Measurements from ENCODE around the gene B3GNT3.
"Not testable (repeated sequence)": the region's sequence is repeated elsewhere in the genome, so short reads cannot be mapped to it uniquely, and the experiment has no call there.

B3GNT3 gene

DNA sequence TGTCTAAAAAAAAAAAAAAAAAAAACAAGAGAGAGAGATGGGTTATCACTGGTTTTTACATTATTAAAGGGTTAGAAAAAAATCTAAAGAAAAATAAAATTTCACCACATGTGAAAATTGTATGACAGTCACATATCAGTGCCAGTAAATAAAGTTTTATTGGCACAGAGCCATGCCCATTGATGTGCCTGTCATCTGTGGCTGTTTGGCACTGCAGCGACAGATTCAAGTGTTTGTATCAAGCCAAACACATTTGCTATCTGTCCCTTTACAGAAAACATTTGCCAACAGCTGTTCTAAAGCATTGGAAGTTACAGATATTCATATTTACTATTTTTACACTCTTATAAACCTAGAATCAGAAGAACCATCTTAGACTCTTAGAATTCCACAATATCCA is 27.4 kb upstream of the B3GNT3 start:
- DNase-seq = no peak

DNA sequence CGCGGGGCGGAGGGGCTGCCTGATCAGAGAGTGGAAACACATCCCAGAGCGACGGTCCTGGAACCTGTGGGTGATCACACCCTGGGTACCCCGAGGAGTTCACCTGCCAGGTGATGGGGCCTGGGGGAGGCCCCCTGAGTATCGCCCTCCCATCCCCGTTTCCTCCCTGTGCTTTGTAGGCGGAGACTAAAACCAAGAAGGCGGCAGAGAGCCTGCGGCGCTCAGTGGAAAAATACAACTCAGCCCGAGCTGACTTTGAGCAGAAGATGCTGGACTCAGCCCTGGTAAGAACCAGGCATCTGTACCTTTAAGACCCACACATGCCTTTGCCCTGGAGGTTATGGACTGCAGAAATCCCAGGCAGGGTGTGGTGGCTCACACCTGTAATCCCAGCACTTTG is 24.3 kb upstream of the B3GNT3 start:
- DNase-seq = no peak

DNA sequence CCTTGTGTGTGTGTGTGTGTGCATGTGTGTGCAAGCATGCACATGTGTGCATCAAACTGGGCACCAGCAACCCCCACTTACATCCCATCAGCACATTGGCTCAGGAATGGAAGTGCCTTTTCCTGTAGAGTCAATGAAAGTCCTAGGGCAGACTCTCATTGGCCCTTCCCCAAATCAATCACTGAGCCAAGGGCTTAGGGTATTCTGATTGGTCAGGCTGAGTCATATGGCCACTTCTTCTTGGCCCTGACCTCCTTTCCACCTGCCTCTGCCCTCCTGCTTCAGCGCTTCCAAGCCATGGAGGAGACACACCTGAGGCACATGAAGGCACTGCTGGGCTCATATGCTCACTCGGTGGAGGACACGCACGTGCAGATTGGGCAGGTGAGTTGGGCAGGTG is 22.8 kb upstream of the B3GNT3 start:
- no peak for DNase-seq

DNA sequence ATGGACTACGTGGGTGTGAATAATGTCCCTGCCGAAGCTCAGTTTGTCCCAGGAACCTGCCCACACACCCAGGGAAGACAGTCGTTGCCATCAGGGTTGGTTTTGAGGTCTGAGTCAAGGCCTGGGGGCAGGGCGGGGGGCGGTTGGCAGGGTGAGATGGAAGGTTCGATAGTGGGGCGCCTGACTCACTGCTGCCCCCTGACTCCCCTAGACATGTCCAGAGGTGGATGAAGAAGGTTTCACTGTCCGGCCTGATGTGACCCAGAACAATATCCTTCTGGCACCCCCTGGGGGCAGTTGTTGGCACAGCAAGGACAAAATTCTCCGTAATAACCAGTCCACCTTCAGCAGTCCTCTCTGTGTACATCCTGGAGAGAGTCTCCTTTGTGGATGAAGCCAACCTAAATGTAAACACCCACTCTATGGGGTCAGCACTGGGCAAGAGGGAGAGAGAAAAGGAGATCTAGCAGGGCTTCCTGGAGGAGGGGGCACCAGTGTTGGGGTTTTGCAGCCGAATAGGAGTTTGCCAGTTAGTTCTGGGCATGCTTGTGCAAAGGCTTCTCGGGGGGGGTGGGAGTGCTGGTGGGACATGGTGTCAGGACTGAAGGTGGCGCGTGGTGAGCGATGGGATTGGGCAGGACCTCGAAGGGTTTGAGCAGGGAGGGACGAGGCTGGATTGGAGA is 19.6 kb upstream of the B3GNT3 start:
- no peak for DNase-seq

DNA sequence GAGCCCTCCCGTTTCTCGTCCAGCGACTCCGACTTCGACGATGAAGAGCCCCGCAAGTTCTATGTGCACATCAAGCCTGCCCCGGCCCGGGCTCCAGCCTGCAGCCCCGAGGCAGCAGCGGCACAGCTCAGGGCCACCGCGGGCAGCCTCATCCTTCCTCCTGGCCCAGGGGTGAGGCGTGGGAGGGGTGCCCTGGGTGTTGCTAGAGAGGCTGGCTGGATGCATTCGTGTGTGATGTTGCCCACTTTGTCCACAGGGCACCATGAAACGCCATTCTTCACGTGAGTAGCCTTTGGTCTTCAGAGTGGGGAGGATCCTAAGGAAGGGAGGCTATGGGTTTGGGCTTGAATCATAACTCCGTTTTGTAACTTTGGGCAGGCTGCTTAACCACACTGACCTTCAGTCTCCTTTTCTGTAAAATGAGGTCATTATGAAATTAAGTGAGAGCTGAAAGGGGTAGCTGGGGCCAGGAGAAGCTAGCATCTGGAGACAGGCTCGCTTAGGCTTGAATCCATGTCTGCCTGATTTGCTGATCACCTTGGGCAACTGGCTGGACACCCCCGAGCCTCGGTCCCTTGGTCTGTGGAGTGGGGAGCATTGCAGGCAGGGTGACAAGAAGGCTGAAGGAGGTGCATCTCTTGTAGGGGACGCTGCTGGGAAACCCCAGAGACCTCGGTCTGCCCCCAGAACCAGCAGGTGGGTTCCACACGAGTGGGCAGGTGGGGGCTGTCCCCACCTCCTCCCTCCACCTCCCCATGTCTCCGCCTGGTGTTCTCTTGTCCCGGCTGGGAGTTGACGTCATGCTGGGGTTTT is 18.7 kb upstream of the B3GNT3 start:
- DNase-seq = no peak

DNA sequence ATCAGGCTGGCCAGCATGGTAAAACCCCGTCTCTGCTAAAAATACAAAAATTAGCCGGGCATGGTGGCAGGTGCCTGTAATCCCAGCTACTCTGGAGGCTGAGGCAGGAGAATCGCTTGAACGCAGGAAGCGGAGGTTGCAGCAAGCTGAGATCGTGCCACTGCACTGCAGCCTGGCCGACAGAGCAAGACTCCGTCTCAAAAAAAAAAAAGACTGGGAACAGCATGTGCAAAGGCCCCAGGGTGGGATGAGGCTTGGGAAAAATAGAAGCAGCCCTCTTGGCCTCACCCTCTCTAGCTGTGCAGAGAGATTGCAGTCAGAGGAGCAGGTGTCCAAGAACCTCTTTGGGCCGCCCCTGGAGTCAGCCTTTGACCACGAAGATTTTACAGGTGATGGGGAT is 17.1 kb upstream of the B3GNT3 start:
- not testable (repeated sequence) for DNase-seq

DNA sequence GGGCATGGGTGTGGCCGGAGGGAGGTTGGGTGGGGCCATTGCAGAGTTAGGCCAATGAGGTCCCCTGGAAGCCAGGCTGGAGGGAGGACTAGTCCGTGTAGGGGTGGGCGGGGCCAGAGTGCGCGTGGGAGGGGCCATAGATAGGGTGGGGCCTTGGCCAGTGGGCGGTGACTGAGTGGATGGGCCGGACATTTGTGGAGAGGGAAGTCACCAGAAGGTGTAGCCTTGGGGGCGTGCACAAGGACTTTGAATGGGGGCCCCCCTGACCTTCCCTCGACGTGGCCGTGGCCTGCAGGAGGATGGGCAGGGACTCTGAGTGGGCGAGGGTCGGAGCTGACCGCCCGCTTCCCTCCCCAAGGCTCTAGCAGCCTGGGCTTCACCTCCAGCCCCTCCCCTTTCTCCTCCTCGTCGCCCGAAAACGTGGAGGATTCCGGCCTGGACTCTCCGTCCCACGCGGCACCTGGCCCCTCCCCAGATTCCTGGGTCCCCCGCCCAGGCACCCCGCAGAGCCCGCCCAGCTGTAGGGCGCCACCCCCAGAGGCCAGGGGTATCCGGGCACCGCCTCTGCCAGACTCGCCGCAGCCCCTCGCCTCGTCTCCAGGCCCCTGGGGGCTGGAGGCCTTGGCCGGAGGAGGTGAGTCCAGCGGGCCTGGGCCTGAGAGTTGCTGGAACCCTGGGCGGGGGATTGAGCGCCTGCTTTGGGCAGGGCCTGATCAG is 16.5 kb upstream of the B3GNT3 start:
- DNase-seq = no peak

DNA sequence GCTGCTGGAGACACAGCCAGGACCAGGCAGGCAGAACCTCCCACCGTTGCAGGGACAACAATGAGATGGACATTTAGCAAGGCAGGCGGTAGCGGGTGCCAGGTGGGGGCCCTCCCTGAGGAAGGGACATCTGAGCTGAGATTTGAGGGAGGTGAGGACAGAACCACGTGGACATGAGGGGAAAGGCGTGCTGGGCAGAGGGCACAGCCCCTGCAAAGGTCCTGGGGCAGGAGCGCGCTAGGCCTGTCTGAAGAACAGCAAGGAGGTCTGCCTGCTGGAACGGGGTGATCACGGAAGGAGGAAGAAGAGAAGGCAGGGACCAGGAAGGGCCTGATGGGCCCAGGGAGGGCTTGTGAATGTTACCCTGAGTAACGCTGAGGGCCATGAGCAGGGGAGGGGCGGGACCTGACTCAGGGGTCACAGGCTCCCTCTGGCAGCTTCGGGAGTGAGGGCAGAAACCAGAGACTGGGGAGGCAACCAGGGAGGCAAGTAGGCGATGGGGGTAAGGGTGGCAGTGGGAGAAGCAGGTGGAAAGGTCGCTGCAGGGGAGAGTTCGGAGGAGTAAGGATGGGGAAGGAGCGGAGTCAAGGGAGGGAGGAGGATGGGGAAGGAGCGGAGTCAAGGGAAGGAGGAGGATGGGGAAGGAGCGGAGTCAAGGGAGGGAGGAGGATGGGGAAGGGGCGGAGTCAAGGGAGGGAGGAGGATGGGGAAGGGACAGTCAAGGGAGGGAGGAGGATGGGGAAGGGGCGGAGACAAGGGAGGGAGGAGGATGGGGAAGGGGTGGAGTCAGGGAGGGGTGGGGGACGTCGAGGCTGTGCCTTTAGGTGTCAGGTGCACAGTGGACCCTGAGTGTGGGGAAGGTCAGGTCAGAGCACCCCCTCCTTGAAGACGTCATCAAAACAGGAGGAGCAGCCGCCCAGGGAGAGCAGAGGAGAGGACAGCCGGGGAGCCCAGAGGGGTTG is 15.7 kb upstream of the B3GNT3 start:
- no peak for DNase-seq

DNA sequence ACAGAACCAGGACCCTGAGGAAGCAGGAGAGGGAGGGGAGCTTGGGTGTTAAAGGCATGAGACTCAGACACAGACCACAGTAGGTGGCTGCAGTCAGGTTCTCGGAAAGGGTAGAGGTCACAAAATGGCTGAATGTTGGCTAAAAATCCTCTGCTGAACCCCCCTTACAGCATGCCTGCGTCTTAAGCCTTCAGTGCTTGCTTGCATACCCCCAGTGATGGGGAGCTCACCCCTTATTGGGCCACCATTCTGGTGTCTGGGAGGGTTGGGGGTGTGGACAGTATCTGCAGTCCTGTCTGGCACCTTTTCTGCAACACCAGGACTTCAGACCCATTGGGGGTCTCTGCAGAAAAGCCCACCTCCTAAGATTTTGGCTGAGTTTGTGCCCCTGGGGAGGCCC is 14.2 kb upstream of the B3GNT3 start:
- no peak for DNase-seq

DNA sequence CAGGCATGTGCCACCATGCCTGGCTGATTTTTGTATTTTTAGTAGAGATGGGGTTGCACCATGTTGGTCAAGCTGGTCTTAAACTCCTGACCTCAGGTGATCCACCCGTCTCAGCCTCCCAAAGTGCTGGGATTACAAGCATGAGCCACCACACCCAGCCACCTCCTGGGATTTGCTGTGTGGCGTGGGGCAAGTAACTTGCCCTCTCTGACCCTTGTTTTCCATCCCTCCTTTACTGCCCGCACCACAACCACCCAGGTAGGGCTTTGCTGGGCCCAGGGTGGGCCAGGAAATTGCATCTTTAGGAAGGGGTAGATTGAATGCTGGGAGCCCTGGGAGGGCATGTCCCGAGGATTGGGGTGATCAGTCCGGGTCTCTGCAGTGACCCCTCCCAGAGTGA is 11.2 kb upstream of the B3GNT3 start:
- DNase-seq = not testable (repeated sequence)

DNA sequence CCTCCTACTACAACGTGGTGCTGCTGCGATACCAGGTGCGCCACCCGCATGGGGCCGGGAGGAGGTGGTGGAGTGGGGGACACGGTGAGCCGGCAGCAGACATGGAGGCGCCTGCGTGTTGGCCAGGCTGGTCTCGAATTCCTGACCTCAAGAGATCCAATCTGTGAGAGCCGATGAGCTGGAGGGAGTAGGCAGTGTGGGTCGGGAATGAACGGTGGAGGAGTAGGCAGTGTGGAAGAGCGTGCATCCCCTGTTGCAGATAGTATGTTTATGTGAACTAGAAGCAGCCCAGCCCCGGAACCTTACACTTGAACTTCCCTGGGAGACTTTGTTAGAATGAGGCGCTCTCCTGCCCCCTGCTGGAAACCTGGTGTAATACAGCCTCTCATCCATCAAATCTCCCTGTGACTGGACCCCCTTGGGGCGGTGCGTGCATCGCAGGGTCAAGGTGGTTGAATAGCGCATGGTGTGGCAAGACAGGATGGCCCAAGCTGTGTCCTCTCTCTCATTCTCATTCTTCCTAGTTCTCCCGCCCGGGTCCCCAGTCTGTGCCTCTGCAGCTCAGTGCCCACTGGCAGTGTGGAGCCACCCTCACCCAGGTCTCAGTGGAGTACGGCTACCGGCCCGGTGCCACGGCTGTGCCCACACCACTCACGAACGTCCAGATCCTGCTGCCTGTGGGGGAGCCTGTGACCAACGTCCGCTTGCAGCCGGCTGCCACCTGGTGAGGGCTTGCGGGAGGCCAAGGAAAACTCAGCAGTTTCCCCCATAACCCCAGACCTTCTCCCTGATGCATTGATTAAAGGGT is 10.5 kb upstream of the B3GNT3 start:
- no peak for DNase-seq

DNA sequence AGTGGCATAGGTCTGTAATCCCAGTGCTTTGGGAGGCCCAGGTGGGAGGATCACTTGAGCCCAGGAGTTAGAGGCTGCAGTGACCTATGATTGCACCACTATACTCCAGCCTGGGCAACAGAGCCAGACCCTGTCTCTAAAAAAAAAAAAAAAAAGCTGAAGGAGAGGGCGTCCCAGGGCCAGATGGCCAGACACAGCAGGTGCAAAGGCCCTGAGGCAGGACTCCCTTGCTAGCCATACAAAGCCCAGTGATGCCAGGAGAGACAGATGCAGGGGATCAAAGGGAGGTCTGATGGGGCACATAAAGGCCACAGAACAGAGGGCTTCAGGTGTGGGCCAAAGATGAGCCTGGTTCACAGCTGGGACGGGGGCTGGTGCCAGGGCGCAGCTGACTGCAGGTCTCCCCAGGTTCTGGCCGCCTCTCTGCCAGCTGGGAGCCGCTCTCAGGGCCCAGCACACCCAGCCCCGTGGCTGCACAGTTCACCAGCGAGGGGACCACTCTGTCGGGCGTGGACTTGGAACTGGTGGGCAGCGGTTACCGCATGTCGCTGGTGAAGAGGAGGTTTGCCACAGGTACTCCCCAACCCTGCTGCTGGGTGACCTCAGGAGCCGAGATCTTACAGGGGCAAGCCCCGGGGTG is 7.5 kb upstream of the B3GNT3 start:
- DNase-seq = no peak

DNA sequence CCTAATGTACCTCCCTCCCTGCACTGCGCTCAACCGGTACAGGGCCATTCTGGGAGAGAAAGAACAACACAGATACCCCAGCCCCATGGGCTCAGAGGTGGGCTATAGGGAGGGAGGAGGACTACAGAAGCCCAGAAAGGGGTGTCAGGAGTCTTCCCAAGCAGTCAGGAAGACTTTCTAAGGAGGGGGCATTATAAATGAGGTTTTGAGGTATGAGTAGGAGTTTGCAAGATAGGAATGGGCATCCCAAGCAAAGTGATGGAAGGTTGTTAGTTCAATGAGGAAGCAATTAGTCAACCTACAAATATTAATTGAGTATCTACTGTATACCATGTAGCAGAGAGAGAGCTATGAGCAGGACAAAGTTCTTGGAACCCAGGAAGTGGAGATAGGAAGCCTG is 6.3 kb upstream of the B3GNT3 start:
- DNase-seq = no peak

DNA sequence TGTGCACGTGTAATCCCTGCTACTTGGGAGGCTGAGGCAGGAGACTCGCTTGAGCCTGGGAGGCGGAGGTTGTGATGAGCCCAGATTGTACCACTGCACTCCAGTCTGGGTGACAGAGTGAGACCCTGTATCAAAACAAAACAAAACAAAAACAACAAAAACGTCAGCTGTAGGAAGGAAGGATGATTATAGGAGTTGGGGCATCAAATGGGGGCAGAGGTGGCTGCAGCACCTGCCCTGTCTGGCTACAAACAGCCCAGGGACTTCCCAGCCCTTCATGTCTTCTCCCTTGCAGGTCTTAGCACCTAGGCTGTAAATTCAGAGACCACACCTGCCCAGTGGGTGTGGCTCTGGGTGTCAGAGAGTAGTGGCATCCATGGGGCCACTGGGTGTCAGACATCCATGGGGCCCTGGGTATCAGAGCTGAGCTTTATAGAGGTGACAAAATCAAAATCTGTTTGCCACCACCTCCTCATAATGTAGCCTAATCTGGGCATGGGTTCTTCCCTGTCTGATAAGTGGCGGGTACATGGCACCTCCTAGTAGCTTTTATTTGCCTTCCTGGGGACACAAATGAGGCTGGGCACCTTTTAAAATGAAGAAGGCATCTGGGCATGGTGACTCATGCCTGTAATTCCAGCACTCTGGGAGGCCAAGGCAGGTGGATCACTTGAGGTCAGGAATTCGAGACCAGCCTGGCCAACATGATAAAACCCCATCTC is 4.7 kb upstream of the B3GNT3 start:
- no peak for DNase-seq

DNA sequence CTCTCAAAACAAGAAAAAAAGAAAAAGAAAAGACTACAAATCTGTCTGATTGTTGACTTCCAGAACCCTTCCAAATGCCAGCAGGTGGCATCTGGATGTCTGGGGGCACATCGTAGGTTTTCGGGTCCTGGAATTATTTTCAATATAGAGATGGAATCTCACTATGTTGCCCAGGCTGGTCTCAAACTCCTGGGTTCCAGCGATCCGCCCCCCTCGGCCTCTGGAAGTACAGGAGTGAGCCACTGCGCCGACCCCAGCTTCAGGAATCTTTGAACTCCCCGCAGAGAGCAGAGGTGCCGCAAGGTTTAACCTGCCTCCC is 567 bp upstream of the B3GNT3 start:
- no peak for DNase-seq

DNA sequence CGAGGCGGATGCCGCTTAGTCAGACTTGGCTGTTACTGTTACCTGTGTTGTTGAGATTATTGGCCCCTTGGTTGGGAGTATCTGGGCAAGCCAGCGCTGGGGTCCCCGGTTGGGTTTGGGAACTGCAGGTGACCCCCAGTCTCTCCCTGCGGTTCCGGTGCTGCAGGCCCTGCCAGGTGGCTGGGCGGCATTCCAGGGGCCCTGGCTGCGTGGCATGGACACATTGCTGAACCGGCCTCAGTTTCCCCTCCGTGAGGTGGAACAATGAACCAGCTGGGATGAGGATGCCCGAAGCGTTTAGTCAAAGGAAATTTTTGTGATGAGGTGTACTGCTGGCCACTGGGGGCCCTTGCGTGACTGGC is 538 bp downstream of the B3GNT3 start:
- DNase-seq = no peak

DNA sequence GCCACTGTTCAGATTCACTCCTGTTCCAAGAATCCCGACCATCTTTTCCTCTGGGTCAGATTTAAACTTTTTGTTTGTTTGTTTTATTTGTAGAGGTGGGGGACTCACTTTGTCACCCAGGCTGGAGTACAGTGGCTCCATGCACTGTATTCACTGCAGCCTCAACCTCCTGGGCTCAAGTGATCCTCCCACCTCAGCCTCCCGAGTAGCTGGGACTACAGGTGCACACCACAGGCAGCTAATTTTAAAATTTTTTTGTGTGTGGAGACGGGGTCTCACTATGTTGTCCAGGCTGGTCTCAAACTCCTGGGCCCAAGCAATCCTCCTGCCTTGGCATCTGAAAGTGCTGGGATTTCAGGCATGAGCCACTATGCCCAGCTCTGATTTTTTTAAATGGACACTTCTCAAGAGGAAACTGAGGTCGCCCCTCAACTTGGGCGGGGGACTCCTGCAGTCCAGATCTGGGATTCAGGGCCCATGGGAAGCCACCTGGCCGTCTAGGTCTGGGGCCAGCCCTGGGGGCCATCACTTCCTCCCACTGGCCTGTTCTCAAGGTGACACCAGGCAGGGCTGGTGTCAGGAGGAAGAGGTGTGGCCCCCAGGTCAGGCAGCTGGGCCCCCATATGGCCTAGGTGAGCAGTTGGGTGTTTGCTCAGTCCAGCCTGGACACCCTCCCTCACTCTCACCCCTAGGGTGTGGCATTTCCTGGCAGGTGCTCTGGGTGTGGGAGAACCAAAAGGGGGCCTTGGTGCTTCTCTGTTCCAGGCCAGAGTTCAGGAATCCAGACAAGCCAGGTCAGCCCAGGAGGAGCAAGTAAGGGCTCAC is 1.3 kb downstream of the B3GNT3 start:
- DNase-seq = no peak

DNA sequence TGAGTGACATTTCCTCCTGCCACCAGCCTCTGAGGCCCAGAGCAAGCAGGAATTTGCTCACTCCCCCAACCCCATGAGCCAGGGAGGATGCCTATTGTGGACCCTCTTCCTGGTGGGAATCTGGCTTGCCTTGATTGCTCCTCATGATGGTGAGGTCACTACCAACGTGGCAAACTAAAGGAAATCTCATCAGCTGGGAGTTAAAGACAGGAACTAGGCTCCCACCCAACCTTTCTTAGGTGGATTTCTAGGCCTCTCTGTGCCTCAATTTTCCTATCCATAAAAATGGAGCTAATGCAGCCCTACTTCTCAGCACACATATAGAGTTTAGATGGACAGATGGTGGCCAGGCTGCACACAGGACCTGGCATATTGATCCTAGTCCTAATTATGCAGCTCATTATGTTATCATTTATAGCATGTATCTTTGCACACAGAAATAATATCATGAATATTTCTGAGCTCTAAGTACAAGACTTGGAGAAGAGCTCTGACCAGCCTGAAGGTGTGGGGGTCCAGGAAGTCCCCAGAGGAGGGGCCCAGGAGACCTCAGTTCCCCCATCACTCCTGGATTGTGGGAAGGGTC is 2.0 kb downstream of the B3GNT3 start:
- DNase-seq = no peak

DNA sequence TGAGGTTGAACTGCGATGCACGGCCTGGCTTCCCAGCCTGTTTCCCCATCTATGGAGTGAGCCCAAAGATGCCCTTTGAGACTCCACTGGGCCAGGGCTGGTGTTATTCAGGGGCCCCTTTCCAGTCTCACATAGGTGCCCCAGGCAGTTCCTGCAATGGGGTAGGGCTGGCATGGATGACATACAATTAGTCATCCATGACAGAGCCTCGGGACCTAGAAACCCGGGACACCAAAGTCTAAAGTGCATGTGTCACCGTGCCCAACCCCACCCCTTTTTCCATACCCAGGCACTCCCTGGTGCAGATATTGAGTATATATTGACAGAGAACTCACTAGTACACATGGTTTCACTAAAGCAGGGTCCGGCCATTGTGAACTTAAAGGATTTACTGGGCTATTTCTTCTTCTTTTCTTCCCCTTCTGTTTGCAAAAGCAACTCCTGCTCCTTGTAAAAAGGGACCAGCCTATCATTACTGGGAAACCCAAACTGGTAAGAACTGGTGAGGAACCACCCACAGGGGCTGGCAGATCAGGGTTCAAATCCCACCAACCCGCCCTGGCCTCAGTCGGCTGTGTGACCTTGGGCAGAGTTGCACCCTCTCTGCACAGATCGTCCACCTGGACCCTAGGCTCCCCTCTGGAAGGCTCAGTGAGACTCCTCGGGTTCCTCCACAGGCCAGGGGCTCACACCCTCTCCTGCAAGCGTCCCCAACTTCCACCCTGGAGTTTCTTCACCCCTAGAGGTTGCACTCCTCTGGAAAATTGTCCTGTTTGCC is 2.7 kb downstream of the B3GNT3 start:
- DNase-seq = no peak
